Peyer's patch (tissue), 4 donors: ENCODE results near the gene PPIA.

ENCODE experiments used
- CTCF ChIP-seq, 6 experiments: fragments of 450-650 bp in 4 of 6; fragments of 200-600 bp in 2 of 6; sonication (generic) in 1 of 6; IDR thresholded peaks; one replicate each; pipeline ENCODE4 v1.5.1; 2017 to 2019; ENCODE audit warnings: antibody characterized with exemption in 6 of 6, mild to moderate bottlenecking in 3 of 6, moderate library complexity in 1 of 6
- POLR2A ChIP-seq, 2 donors: fragments of 450-650 bp; IDR thresholded peaks; one replicate each; pipeline ENCODE4 v1.5.1; 2017; ENCODE audit warnings: antibody characterized with exemption in 2 of 2, mild to moderate bottlenecking in 2 of 2, moderate library complexity in 2 of 2

- no peak for TF ChIP-seq CTCF (IDR thresholded peaks at IDR 0.05)
- TF ChIP-seq POLR2A (IDR thresholded peaks at IDR 0.05): no peak
Observed at GRCh38 chr7:44769776-44770294, 26.6 kb upstream of the PPIA start.
